Measurements from ENCODE around the gene NBEAL2. TPM values are rescaled to one million over a fixed set of nuclear protein-coding genes. Genes with fewer than 3 reads are reported as not detected.

Gene NBEAL2
- total RNA-seq, 6 experiments from 2014 or later, result 8.9 to 11.7 (median 10.8) TPM

DNA sequence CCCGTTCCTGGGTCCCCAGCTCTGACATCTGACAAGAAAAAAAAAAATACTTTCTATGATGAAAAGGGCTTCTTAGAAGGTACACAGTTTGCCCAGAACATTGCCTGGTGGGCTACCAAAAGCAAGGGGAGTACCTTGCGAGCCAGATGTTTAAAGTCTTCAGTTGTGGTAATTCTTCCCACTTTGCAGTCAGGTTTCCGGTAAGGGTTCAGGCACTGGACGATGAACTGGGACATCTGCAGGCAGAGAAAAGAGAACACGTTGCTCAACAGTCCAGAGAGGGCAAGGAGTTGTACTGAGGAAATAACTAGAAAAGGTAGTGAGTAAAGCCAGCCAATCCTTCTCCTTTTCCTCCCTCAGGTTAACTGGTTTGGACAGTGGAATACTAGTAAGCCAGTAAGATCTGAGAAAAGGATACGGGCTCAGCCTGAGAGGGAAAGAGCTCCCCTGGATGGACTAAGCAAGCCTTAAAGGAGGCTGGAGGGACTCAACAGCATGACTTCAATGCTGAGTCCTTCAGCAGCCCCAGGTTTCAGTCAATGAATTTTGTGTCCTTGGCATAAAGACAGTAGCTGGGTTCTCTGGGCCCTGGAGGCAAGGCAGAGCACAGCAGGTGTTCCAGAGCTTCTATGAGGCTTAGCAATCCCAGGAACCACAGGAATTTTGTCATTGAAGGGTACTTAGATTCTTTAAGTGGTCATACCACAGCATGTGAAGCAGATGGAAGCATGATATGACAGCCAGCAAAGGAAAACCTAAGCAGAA lies 38.2 kb downstream of the NBEAL2 start:
- TF ChIP-seq POLR2A (IDR thresholded peaks at IDR 0.05) (no peak), CTCF (IDR thresholded peaks at IDR 0.05) (no peak)
- H3K4me1 ChIP-seq, result peaks cover 0 to 43% (median 15%) of the 10 kb centered on the region in 4 donors
- DNase-seq, result no peak
- H3K4me3 ChIP-seq, result no peak overlapping the region
- peak in 3 of 4 donors; percentile 9 to 40 (median 27) for ATAC-seq
- peak overlapping the region in 1 of 3 donors; percentile 33 for H3K27ac ChIP-seq
- no peaks in the 10 kb centered on the region for H3K9me3 ChIP-seq
- 43% methylated on average over 6 of the region's 6 CpGs for WGBS (ENCODE audit: insufficient coverage, low coverage, low lambda C conversion rate, missing lambda C conversion rate)
- no peaks in the 10 kb centered on the region for H3K27me3 ChIP-seq
- H3K36me3 ChIP-seq, result peaks cover 0 to 12% (median 0%) of the 10 kb centered on the region in 4 donors
- intact Hi-C loops (cut with DNase I), result no loop called here

- peaks cover 0 to 48% (median 15%) of the 10 kb centered on the region in 4 donors for H3K4me1 ChIP-seq
Measured at GRCh38 chr3:47018269-47018611, 38.8 kb downstream of the NBEAL2 start.

GRCh38 chr3:47019201-47019600 lies 39.7 kb downstream of the NBEAL2 start:
- no peaks in the 10 kb centered on the region for H3K27me3 ChIP-seq
- TF ChIP-seq CTCF (IDR thresholded peaks at IDR 0.05) (no peak), POLR2A (IDR thresholded peaks at IDR 0.05) (no peak)
- no peak overlapping the region for H3K4me3 ChIP-seq
- intact Hi-C loops (cut with DNase I), result no loop called here
- no peak overlapping the region for H3K27ac ChIP-seq
- peaks cover 0 to 12% (median 0%) of the 10 kb centered on the region in 4 donors for H3K36me3 ChIP-seq
- no peak for DNase-seq
- H3K9me3 ChIP-seq, result no peaks in the 10 kb centered on the region
- 78% methylated on average over 1 of the region's 1 CpG for WGBS (ENCODE audit: insufficient coverage, low coverage, low lambda C conversion rate, missing lambda C conversion rate)
- peaks cover 0 to 48% (median 15%) of the 10 kb centered on the region in 4 donors for H3K4me1 ChIP-seq
- no peak for ATAC-seq

More at GRCh38 chr3:47018269-47018611, 38.8 kb downstream of the NBEAL2 start:
- H3K4me3 ChIP-seq, result no peak overlapping the region
- H3K27me3 ChIP-seq, result no peaks in the 10 kb centered on the region
- peak overlapping the region in 1 of 3 donors; percentile 33 for H3K27ac ChIP-seq
- no peak for ATAC-seq
- intact Hi-C loops (cut with DNase I), result no loop called here
- no peaks in the 10 kb centered on the region for H3K9me3 ChIP-seq
- peaks cover 0 to 12% (median 0%) of the 10 kb centered on the region in 4 donors for H3K36me3 ChIP-seq
- no peak for DNase-seq
- TF ChIP-seq CTCF (IDR thresholded peaks at IDR 0.05) (no peak), POLR2A (IDR thresholded peaks at IDR 0.05) (no peak)

DNA sequence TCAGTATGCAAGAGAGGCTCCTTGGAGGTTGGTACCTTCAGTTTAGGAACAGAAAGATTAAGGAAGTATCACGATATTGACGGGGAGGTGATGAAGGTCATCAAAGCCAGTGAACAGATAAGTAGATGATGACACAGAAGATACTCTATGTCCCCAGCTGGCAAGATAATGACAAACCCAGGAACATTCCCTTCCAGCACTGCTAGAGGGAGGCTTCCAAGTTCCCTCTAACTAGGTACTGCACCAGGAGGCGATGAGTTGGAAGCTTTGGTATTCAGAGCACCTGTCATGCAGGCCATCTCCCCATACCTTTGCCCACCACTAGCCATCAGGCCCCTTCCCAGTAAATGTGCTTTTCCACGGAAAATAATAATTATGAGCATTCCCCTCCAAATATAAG lies 40.8 kb downstream of the NBEAL2 start:
- ATAC-seq (no peak), DNase-seq (no peak)
- no peak overlapping the region for H3K4me3 ChIP-seq
- no peaks in the 10 kb centered on the region for H3K27me3 ChIP-seq
- H3K36me3 ChIP-seq, result peaks cover 0 to 12% (median 0%) of the 10 kb centered on the region in 4 donors
- H3K27ac ChIP-seq, result no peak overlapping the region
- 90% methylated on average over 4 of the region's 4 CpGs for WGBS (ENCODE audit: insufficient coverage, low coverage, low lambda C conversion rate, missing lambda C conversion rate)
- intact Hi-C loops (cut with DNase I), result no loop called here
- TF ChIP-seq CTCF (IDR thresholded peaks at IDR 0.05), result no peak
- no peaks in the 10 kb centered on the region for H3K9me3 ChIP-seq
- H3K4me1 ChIP-seq, result peaks cover 0 to 43% (median 12%) of the 10 kb centered on the region in 4 donors

Measured in right lobe of liver (tissue), 6 donors.